ENCODE measurements around the gene NAB1. TPM values are rescaled to one million over a fixed set of nuclear protein-coding genes. Genes with fewer than 3 reads are reported as not detected.

NAB1 gene
- total RNA-seq, 1 donor, result 54.8 TPM

GRCh38 chr2:190651413-190651812 lies 2.5 kb downstream of the NAB1 start:
- no peak overlapping the region for H3K4me3 ChIP-seq (ENCODE audit: low read depth, low read length)
- no peak for DNase-seq (ENCODE audit: low read depth)
- TF ChIP-seq CTCF (IDR thresholded peaks at IDR 0.05; ENCODE audit: insufficient read depth, low read depth, low read length), result no peak

DNA sequence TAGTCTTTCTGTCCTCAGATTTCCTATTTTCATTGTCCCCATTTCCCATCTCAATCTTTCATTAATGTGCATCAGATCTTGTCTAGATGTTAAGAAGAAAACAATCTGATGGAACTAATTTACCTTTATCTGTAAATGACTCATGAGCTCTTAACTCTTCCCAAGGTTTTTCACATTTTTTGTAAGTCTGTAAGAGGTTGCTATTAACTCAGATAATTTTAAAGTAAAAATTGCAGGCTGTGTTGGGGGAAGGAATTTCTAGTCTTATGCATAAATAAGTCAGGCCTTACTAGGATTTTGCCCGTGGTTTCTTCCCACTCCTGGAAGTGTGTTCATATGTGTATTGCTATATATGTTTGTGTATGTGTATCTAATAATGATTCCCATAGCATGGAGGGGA lies 4.3 kb downstream of the NAB1 start:
- H3K4me3 ChIP-seq (ENCODE audit: low read depth, low read length), result no peak overlapping the region
- no peak for DNase-seq (ENCODE audit: low read depth)
- no peak for TF ChIP-seq CTCF (IDR thresholded peaks at IDR 0.05; ENCODE audit: insufficient read depth, low read depth, low read length)

DNA sequence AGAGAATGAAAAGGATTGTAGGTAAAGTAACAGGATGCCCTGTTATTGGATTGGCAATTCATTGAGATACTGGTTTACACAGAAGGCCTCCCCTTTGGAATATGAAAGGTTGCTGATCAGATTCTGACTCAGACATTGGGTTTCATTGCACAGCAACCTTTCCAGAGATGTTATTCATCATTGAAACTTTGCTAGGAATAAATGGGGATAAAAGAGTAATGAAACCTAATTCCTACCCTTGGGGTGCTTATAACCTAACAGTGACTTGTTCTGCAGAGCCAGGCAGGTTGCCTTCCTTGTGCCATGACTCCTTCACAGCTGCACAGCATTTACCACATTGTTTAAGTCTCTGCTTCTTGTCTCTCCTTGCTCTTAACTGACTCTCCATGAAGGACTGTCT lies 5.0 kb downstream of the NAB1 start:
- DNase-seq (ENCODE audit: low read depth), result no peak
- H3K4me3 ChIP-seq (ENCODE audit: low read depth, low read length), result no peak overlapping the region
- no peak for TF ChIP-seq CTCF (IDR thresholded peaks at IDR 0.05; ENCODE audit: insufficient read depth, low read depth, low read length)

DNA sequence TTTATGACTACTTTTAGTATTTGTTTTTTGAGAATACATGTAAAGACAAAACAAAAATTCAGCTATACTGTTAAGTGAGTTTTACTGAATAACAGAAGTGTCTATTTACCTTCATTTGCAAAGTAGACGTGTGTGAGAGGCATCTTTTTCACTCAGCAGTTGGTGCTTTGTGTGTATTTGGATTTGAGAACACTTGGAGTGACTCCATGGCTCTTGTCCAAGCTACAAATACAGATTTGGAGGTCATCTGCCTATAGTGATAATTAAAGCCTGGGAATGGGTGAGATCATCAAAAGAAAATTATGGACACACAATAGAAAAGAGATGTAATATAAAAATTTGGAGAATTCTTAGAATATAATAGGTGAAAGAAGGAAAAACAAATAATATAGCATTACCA lies 6.2 kb downstream of the NAB1 start:
- no peak for TF ChIP-seq CTCF (IDR thresholded peaks at IDR 0.05; ENCODE audit: insufficient read depth, low read depth, low read length)
- no peak for DNase-seq (ENCODE audit: low read depth)
- H3K4me3 ChIP-seq (ENCODE audit: low read depth, low read length), result no peak overlapping the region

GRCh38 chr2:190655570-190655969 lies 6.7 kb downstream of the NAB1 start:
- no peak for TF ChIP-seq CTCF (IDR thresholded peaks at IDR 0.05; ENCODE audit: insufficient read depth, low read depth, low read length)
- no peak for DNase-seq (ENCODE audit: low read depth)
- H3K4me3 ChIP-seq (ENCODE audit: low read depth, low read length), result no peak overlapping the region

DNA sequence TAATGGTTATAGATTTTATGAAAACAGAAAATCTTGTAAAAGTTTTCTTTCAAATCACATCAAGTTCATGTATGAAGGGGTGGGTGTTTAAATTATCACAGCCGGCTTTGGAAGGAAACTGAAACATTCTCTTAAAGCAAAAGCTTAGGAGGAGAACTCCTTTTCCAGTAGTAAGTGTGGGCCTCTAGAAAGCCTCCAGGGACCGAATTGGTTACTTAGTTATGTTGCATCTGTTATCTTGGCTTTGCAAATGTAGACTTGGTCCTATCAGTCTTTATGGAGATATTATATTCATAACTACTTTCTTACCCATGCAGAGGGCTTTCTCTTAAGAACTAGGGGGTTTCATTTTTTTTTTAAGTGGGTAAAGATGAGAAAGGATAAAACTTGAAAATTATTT lies 7.4 kb downstream of the NAB1 start:
- DNase-seq (ENCODE audit: low read depth), result no peak
- no peak for TF ChIP-seq CTCF (IDR thresholded peaks at IDR 0.05; ENCODE audit: insufficient read depth, low read depth, low read length)
- H3K4me3 ChIP-seq (ENCODE audit: low read depth, low read length), result no peak overlapping the region

- TF ChIP-seq CTCF (IDR thresholded peaks at IDR 0.05; ENCODE audit: insufficient read depth, low read depth, low read length), result no peak
- no peak for DNase-seq (ENCODE audit: low read depth)
- H3K4me3 ChIP-seq (ENCODE audit: low read depth, low read length), result no peak overlapping the region
Observed at GRCh38 chr2:190657474-190658255, 8.8 kb downstream of the NAB1 start.

Measured in fibroblast of villous mesenchyme (primary cell).